ENCODE results near the gene CORO7.

- TF ChIP-seq, protein P1, sequence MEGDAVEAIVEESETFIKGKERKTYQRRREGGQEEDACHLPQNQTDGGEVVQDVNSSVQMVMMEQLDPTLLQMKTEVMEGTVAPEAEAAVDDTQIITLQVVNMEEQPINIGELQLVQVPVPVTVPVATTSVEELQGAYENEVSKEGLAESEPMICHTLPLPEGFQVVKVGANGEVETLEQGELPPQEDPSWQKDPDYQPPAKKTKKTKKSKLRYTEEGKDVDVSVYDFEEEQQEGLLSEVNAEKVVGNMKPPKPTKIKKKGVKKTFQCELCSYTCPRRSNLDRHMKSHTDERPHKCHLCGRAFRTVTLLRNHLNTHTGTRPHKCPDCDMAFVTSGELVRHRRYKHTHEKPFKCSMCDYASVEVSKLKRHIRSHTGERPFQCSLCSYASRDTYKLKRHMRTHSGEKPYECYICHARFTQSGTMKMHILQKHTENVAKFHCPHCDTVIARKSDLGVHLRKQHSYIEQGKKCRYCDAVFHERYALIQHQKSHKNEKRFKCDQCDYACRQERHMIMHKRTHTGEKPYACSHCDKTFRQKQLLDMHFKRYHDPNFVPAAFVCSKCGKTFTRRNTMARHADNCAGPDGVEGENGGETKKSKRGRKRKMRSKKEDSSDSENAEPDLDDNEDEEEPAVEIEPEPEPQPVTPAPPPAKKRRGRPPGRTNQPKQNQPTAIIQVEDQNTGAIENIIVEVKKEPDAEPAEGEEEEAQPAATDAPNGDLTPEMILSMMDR (IDR thresholded peaks at IDR 0.05; ENCODE audit: low read depth, low read length) = no peak
- TF ChIP-seq EZH2phosphoT487 (IDR thresholded peaks at IDR 0.05; ENCODE audit: low read depth) = no peak
Measured at GRCh38 chr16:4360538-4361021, 55.8 kb downstream of the CORO7 start.

Measured in OCI-LY3 (cell line).